Measurements from ENCODE around the gene ACSL3.
"Not testable (repeated sequence)": the region's sequence is repeated elsewhere in the genome, so short reads cannot be mapped to it uniquely, and the experiment has no call there.

ACSL3 gene

GRCh38 chr2:222860740-222861410 is at the start of gene ACSL3:
ACSL3 (plus strand) TSS chr2:222861036; CDS start chr2:222908773, 47,737 bp downstream.
- peak; percentile 85 for DNase-seq (ENCODE audit: low read depth)

GRCh38 chr2:222811828-222812227 is 49.0 kb upstream of the ACSL3 start:
- no peak for DNase-seq (ENCODE audit: low read depth)

DNA sequence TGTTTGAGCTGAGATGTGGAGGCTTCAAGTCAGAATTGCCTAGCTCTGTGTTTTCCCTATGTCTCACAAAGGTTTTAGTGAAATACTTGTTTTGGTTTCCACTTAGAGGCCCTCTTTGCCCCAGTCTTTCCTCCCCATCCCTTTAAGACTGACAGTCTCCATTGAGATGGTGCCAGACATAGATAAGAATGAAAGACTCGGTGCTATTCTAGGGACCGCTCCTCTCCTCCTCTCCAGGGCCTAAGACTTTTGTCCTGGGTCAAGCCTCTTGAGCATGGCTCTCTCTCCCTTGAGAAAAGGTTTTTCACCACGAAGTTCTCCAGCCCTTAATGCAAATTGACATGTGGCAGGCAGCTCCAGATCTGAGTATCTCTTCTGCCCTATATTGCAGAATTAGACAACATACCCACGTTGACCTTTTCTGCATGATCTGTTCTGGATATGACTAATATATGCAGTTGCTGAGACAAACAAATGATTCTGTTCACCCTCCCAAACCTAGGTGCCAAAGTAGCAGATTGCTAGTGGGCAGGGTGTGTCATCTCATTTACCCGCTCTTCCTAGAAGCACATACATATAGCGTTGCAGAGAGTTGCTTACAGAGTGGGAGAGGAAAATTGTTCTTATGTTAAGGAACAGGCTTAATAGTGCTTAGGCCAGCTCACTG is 47.5 kb upstream of the ACSL3 start:
- no peak for DNase-seq (ENCODE audit: low read depth)

- DNase-seq (ENCODE audit: low read depth) = no peak
Observed at GRCh38 chr2:222819722-222820333, 41.0 kb upstream of the ACSL3 start.

DNA sequence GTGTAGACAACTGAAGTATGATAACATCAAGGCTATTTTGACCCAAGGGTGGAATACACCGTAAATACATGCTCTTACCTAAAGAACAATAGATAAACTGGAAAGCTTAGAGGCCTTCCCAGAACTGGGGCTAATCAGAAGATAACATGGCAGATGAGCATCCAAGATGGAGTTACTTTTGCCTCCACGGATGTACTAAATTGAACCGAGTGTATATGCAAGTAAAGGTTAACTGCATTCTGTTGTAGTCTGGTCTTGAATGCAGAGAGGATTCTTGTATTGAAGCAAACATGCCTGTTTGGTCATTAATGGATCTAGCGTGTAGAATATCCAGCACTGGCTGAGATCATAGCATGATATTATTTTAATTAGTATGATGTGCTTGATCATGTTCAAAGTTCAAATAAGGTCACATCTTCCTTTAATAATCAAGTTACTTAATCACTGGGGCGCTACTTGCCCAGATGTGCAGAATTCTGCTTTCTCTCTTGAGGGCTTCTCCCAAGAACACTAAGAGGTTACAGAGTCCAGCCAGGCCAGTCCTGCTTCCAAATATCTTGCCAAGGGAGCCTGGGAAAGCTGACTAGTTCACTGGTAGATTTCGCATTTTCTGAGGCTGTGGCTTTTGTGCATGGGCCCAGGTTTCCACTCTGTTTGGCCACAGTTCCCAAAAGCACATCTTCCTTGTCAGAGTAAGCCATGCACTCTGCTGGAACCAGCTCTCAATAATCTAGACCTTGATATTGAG is 37.5 kb upstream of the ACSL3 start:
- no peak for DNase-seq (ENCODE audit: low read depth)

DNA sequence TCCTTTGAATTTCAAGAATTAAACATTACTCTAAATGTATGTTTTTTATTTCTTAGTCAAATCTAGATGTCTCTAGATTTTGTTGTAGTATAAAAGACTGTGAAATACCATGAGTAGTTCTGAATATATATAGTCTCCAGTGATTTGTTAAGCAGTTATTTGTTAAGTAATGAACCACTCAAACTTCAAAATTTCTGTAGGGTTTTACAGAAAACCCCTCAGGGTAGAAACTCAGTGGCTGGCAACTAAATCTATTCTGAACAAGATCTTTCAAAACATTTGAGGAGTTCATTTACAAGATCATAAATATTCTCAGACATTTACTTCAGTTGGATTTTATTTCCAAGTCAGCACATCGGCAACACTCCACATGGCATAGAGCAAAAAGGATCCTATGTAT is 35.8 kb upstream of the ACSL3 start:
- no peak for DNase-seq (ENCODE audit: low read depth)

DNA sequence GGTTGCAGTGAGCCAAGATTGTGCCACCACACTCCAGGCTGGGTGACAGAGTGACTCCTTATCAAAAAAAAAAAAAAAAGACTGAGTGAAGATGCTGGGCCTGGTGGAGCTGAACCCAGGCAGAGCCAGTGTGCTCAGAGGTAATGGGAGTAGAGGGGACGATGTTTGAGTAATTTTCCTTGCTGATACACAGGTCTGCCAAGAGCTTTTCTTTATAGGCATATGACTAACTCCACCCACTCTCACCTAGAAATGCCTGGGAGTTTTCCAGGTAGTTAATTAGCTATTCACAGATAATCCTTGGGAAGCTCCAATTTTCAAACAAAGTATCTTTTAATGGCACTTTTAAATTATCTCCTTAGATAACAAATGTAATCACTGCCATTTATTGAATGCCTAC is 33.4 kb upstream of the ACSL3 start:
- no peak for DNase-seq (ENCODE audit: low read depth)

DNA sequence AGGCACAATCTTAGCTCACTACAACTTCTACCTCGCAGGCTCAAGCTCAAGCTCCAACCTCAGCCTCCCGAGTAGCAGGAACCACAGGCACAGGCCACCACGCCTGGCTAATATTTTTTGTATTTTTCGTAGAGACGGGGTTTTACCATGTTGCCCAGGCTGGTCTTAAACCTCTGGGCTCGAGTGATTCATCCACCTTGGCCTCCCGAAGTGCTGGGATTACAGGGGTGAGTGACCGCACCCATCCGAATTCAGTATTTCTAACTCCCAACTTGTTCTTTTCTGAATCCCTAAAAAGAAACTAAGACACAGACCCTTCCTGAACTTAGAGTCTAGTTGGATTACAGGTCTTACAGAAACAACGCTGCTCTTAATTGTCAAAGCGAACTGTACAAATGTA is 32.3 kb upstream of the ACSL3 start:
- no peak for DNase-seq (ENCODE audit: low read depth)

- no peak for DNase-seq (ENCODE audit: low read depth)
Observed at GRCh38 chr2:222830164-222830563, 30.7 kb upstream of the ACSL3 start.

DNA sequence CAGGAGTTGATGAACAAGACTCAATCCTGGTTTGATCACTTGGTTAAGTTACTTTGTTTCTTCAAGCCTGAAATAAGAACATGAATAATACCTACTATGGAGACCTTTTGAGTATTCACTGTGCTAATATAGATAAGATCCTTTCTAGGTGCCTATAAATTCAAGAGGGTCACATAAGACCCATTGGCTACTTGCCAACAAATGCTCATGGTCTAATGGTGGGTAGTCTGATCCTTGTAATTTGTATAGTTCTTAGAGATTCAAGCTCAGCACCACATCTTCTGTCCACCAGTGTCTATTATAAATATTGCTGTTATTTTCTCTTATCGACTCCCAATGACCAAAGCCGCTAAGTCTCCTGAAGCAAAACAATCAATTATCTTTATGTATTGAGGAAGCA is 27.4 kb upstream of the ACSL3 start:
- DNase-seq (ENCODE audit: low read depth) = no peak

DNA sequence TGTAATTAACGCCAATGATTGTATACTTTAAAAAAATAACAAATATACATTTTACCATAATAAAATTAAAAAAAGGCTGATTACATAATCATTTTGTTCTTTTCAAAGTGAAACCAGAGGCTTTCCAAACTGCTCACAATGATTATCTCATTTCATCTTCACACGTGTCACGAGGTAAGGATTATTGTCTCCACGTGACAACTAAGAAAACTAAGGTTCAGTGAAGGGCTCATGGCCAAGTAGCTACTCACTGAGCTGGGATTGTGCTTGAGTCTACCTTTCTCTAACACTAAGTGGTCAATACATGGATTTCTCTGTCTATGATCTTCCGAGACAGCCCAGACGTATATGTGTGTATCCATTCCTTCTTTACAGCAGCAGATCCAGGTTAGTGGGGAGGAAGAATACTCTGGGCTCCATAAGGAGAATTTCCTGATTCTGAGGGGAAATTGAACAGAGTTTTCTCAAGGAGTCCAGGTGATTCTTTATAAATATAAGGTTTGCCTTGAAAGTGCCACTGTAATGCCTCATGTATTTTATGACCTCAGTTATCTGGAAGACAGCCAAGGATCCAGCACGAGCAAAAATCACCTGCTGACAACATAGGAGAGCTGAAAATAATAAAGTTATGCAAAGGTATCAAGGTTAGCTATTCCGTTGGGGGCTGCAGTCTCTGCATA is 25.6 kb upstream of the ACSL3 start:
- no peak for DNase-seq (ENCODE audit: low read depth)

- no peak for DNase-seq (ENCODE audit: low read depth)
Observed at GRCh38 chr2:222835823-222836151, 25.0 kb upstream of the ACSL3 start.

- no peak for DNase-seq (ENCODE audit: low read depth)
Observed at GRCh38 chr2:222837643-222838056, 23.2 kb upstream of the ACSL3 start.

DNA sequence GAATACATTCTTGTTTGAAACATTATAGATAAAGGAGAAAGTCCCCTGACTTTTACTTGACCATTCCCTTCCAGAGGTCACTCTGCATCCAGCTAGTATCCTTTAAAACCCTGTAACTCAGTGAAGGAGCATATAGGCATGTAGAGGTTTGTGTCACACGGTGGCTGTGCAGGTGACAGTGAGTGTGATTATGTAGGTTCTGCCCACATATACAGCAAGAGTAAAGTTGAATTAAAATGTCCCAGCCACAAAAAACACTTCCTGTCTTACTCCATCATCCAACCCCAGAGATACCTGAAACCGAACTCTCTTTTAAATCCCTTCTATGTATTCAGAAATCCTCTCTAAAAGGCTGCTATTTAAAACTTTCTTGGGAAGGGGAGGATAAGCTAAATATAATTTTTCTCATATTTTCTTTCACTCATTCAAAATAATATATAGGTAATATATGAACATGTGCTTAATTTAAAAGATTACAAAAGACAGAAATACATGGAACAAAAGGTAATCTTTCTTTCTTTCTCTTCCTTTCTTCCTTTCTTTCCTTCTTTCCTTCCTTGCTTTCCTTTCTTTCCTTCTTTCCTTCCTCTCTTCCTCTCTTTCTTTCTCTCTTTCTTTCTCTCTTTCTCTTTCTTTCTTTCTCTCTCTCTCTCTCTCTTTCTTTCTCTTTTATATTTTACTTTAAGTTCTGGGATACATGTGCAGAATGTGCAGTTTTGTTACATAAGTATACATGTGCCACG is 20.6 kb upstream of the ACSL3 start:
- no peak for DNase-seq (ENCODE audit: low read depth)

GRCh38 chr2:222842491-222843174 is 18.2 kb upstream of the ACSL3 start:
- no peak for DNase-seq (ENCODE audit: low read depth)

GRCh38 chr2:222844323-222844722 is 16.5 kb upstream of the ACSL3 start:
- no peak for DNase-seq (ENCODE audit: low read depth)

DNA sequence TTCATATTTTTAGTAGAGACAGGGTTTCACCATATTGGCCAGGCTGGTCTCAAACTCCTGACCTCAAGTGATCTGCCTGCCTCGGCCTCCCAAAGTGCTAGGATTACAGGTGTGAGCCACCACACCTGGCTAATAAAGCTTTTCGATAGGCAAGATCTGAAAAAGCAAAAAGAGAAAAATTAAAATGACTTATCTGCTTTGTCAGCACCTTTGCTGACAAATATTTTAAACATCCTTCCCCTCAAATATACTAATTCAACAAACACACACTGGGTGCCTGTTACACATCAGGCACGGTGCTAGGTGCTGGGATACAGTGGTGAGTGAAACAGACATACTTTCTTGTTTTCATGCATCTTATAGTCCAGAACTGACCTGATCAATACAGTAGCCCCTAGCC is 15.5 kb upstream of the ACSL3 start:
- not testable (repeated sequence) for DNase-seq (ENCODE audit: low read depth)

- DNase-seq (ENCODE audit: low read depth) = no peak
Observed at GRCh38 chr2:222846003-222846402, 14.8 kb upstream of the ACSL3 start.

- not testable (repeated sequence) for DNase-seq (ENCODE audit: low read depth)
Observed at GRCh38 chr2:222848031-222848430, 12.8 kb upstream of the ACSL3 start.

GRCh38 chr2:222848862-222849261 is 12.0 kb upstream of the ACSL3 start:
- no peak for DNase-seq (ENCODE audit: low read depth)

All from activated T-helper 1 cell treated with Interleukin-2 at 50 U/mL for 16 hours (primary cell).